ENCODE results near the gene PPP1R37.

The PPP1R37 gene

DNA sequence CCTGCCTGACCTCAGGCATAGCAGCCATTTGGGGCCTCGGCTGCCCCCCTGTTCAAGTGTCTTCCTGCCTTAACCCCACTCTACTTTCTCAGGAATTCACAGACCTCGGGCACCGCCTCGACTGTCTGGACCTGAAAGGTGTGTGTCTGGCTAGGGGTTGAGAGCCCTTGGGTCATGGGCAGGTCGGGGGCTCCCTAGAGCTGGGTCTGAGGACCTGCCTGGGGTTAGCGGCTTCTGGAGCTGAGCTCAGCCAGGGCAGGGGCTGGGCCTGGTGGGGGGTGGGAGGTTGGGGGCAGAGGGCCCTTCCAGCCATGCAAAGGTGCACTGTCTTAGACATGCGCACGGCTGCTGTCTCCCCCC lies 47.1 kb downstream of the PPP1R37 start:
- DNase-seq, result no peak

- no peak for DNase-seq
These were observed 47.6 kb downstream of the PPP1R37 start for GRCh38 chr19:45140533-45140932.

DNA sequence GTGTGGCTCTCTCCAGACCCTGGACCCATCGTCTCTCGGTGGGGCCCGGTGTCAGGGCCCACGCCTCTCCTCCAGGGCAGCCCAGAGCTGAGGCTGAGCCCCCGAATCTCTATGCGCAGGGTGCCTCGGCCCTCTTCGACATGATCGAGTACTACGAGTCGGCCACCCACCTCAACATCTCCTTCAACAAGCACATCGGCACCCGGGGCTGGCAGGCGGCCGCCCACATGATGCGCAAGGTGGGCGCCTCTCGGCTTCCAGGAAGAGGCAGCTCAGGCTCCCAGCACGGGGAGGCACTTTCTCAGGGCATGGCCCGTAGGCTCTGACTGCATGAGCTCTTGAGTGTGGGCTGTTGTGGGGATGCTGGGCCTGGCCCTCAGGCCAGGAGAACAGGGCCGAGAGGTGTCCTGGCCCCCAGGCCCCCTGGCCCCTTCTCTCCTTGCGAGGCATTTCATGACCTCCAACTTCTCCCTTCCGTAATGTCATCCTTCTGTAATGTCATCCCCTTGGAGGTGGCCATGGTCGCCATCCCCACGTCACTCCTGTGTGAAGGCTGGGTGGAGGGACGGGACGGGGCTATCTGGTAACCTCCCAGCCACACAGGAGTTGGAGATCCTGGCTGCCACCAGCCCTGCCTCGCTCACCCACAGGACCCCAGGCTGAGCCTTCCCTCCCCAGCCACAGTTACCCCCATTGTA lies 48.4 kb downstream of the PPP1R37 start:
- DNase-seq, result no peak

DNA sequence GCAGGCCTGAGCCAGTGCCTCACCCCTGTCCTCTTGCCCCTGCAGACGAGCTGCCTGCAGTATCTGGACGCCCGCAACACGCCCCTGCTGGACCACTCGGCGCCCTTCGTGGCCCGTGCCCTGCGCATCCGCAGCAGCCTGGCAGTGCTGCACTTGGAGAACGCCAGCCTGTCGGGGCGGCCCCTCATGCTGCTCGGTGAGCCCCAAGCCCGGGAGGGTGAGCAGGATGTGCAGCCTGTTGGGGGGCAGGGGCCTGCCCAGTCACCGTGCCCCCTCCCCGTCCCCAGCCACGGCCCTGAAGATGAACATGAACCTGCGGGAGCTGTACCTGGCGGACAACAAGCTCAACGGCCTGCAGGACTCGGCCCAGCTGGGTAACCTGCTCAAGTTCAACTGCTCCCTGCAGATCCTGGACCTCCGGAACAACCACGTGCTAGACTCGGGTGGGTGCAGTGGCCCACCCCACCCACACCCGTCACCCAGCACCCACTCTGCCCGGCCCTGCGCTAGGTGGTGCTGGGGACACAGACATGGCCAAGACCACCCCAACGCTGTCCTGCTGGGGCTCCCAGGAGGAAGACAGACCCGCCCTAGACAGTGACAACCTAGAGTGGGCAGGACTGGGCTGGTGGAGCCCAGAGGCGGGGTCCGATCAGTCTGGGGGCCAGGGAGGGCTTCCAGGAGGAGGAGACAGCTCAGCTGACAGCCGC lies 49.2 kb downstream of the PPP1R37 start:
- DNase-seq, result no peak

GRCh38 chr19:45142726-45143110 lies 49.7 kb downstream of the PPP1R37 start:
- no peak for DNase-seq

DNA sequence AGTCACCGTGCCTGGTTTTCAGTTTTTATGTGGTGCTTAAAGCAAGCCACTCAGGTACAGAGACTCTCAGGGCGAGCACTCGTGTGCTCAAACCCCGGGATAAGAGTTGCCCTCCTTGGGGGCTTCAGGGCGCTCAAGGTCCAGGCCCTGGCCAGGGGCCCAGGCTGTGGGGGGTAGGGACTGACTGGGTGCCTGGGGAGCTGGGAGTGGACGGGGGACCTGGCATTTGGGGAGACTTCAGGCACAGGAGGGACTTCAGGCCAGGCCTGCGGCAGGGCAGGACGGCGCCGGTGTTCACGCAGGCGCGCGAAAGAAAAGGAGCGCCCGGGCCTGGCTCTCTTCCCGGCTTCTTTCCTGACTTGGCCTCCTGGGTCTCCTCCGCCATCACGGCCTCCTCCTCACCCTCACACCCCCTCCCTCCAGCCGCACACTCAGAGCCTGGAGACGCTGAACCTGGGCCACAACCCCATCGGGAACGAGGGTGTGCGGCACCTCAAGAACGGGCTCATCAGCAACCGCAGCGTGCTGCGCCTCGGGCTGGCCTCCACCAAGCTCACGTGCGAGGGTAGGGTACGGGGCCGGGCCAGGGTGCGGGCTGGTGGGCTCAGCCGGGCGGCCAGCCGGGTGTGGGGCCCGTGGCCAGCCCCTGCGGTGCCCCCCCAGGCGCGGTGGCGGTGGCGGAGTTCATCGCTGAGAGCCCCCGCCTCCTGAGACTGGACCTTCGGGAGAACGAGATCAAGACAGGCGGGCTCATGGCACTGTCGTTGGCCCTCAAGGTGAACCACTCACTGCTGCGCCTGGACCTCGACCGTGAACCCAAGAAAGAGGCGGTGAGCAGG lies 51.7 kb downstream of the PPP1R37 start:
- no peak for DNase-seq

DNA sequence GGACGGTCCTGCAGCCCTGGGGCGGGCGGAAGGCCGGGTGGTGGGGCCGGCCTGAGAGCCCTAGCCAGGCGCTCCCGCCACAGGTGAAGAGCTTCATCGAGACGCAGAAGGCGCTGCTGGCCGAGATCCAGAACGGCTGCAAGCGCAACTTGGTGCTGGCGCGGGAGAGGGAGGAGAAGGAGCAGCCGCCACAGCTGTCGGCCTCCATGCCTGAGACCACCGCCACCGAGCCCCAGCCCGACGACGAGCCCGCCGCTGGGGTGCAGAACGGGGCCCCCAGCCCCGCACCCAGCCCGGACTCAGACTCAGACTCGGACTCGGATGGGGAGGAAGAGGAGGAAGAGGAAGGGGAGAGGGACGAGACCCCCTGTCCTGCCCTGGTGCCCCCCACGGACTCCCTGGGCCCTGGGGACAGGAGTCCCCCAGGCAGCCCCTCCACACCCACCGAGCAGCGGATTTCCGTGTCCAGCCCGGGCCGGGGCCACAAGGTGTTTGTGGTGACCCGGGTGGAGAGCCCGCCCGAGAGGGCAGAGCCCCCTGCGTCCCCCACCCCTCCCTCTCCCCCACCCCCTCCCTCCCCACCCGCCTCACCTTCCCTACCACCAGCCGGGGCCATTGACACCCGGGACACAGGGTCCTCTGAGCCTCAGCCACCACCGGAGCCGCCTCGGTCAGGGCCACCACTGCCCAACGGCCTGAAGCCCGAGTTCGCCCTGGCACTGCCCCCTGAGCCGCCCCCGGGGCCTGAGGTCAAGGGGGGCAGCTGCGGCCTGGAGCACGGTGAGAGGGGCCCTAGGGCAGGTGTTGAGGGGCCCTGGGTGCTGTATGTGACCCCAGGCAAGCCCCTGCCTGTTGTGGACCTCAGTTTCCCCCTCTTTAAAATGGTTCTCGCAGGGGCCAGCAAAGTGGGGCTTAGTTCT lies 52.6 kb downstream of the PPP1R37 start:
- DNase-seq, result no peak

GRCh38 chr19:45146251-45146650 lies 53.3 kb downstream of the PPP1R37 start:
- no peak for DNase-seq

GRCh38 chr19:45146741-45147205 lies 53.8 kb downstream of the PPP1R37 start:
- no peak for DNase-seq

GRCh38 chr19:45147835-45148676 lies 55.1 kb downstream of the PPP1R37 start:
- DNase-seq, result no peak

GRCh38 chr19:45149129-45149528 lies 56.1 kb downstream of the PPP1R37 start:
- DNase-seq, result no peak

- DNase-seq, result no peak
These were observed 57.2 kb downstream of the PPP1R37 start for GRCh38 chr19:45150180-45150579.

DNA sequence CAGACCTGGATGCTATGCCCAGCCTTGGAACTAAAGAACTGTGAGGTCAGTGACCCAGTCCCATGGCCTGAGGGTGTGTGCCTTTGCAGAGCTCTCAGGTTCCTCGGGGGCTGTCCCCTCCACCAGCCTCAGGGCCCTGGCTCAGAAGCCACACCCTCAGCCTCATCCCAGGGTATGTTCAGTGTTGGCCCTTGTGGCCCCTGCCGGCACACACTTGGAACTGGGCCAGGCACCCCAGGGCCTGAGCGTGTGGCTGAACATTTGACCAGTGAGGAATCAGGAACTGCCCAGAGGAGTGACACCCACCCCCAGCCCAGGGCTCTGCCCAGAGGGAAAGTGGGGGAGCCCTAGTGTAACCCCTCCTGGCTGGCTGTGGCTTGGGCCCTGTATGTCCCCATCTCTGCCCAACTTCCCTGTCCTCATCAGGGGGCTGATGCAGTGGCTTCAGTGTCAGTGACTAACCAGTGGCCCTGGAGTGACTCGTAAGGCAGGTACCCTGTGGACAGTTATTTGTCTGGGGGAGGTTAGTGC lies 57.8 kb downstream of the PPP1R37 start:
- no peak for DNase-seq

DNA sequence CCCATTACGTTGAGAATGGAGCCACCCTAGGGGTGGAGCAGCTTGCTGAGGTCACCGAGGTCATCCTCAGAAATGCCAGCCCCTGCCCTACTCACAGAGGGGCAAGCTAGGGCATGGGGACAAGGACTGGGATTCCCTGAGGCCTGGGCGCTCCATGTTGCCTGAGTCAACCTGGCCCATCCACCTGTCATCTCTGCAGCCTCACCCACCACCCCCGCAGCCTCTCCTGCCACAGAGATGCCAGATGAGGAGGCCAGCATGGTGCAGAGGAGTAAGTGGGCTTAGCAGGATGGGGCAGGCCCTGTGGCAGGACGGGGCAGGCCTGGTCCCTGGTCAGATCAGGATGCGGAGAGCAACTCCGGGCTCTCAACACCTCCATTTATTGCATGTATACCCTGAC lies 58.3 kb downstream of the PPP1R37 start:
- DNase-seq, result no peak

DNA sequence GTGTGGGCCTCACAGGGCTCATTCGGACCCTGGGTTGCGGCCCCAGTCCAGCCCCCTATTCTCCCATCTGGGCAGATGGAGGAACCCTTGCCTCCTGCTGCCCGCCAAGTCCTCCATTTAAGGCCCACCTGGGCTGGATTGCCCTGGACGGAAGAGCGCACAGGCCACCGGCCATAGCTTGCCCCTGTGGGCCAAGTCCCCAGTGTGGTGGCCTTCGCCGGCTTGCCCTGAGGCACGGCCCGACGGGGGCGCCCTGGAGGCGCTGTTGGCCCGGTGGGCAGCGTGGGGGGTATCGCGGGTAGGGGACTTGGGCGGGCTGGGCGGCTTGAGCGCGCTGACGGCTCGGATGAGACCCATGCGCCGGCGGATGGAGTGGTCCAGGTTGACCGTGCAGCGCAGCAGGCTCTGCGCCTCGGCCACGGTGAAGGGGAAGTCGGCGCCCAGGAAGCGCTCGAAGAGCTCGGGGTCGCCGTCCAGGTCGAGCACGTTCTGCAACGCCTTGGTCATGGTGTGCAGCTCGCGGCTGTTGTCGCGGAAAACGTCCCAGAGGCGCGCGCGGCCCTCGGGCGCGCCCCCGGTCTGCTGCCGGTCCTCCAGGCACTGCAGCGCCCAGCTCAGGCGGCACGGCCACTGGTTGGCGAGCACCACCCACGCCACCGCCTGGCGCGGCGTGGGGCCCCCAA lies 59.0 kb downstream of the PPP1R37 start:
- no peak for DNase-seq

- peak; percentile 20 for DNase-seq
These were observed 59.7 kb downstream of the PPP1R37 start for GRCh38 chr19:45152504-45153338.

DNA sequence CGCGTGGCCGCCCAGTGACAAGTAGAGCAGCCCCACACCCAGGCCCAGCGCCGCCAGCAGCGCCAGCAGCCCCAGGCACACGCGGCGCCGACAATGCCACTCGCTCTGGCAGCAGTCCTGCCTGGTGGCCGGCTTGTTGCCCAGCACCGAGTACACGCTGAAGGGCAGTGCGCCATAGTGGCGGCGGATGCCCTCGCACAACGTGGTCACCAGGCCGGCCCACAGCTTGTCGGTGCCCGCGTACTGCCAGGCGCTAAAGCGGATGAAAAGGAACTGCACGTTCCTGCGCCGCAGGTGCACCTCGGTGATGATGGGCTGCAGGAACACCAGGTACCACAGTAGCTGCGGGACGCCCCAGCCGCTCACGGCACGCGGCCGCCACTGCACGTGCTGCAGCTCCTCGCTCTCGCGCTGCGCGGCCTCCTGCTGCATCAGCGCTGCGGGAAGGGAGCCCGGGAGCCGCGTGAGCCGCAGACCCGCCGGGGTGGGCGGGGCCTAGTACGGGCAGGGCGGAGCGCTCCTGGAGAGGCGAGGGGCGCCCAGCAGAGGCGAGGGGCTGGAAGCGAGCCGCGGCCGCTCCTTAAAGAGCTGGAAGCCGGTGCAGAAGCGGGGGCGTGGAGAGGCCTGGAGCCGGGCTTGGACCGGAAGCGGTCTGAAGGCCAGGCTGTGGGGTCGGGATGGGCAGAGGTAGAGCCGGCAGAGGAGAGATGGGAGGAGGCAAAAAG lies 60.5 kb downstream of the PPP1R37 start:
- peak; percentile 17 for DNase-seq

DNA sequence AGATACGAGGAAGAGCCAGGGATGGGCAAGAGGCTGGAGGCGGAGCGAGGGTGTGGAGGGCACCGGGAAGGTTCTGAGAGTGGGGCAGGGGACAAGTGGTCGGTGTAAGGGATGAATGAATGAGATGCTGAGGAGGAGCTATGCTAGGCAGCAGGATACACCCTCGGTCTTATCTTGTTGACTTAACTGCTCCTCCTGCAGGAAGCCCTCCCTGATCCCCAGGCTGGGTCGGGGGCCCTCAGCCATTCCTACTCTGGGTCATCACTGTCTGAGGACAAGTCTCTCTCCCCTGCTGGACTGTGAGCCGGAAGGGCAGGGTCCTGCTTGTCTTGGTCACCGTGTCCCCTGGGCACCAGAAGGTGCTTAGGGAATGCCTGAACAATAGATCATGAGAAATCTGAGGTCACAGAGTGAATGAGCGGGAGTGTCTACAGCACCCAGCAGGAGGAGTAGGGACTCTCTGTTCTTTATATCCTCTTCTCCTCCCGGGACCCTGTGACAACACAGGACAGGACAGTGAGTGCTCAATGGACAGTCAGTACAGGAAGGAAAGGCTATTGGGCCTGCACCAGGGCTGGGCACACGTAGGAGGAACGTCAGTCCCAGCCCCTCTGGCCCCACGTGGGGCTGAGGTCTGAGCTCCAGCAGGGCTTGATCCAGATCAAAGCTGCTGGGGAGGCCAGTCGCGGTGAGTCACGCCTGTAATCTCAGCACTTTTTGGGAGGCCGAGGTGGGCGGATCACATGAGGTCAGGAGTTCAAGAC lies 61.3 kb downstream of the PPP1R37 start:
- DNase-seq, result no peak

Data from stimulated activated naive CD4-positive, alpha-beta T cell treated with Interleukin-2 at 50 U/mL for 16 hours (primary cell).